ENCODE measurements around the gene MBIP.

GRCh38 chr14:36284971-36285595 lies 35.4 kb downstream of the MBIP start:
- TF ChIP-seq CTCF (IDR thresholded peaks at IDR 0.05; ENCODE audit: insufficient read depth, low read depth, low read length) (no peak), EZH2 (IDR thresholded peaks at IDR 0.05; ENCODE audit: insufficient read depth, low read length) (no peak)

Data from astrocyte (in vitro differentiated cells and primary cell).